OCI-LY3 (cell line): Measurements from ENCODE around the gene TMEM233.

Experiments used
- CTCF ChIP-seq: fragments of 200-600, 300-600 bp; sonication (generic); IDR thresholded peaks from 2 replicates; pipeline ENCODE4 v1.5.1; 2014; ENCODE audit warnings: antibody characterized with exemption, low read length, low read depth
- EZH2phosphoT487 ChIP-seq: fragments of 200-600 bp; shearing (Covaris generic); IDR thresholded peaks from 2 replicates; pipeline ENCODE4 v1.6.1; 2018; ENCODE audit warnings: antibody characterized with exemption, mixed run types, low read depth

GRCh38 chr12:119570771-119571170, 22.8 kb upstream of the TMEM233 start:
- TF ChIP-seq CTCF (no peak), EZH2phosphoT487 (no peak)
